ENCODE results near the gene MDP1. TPM values are rescaled to one million over a fixed set of nuclear protein-coding genes. Genes with fewer than 3 reads are reported as not detected.

The MDP1 gene
- total and polyA plus RNA-seq, 2 of the 8 experiments (the other 6 are each of a cell fraction or from before 2014, with no cell fraction given) = 17.7 to 32.2 TPM

DNA sequence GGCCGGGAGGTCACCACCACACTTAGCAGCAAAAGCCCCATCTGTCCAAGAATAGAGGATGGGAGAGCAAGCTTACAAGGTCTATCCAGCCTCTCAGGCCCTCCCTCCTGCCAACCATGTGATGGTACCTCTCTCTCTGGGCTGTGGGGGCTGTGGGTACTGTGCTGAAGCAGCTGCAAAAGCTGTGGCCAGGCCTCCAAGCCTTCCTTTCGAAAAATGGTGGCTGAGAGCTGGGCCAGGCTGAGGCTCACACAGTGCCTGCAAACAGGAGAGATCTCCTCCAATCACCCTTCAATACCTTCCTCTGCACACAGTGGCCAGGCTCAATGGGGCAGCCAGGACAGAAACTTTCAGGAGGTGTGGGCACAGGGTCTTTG is 28.3 kb downstream of the MDP1 start:
- Histone ChIP-seq H2BK5ac (ENCODE audit: low read depth, low read length) (no peak overlapping the region), H3K18ac (ENCODE audit: extremely low read depth, low read length) (no peak overlapping the region), H3K14ac (ENCODE audit: insufficient read length) (no peak overlapping the region), H3K9me3 (ENCODE audit: insufficient read depth in 2 of 2, low read depth in 1 of 2, low read length in 1 of 2) (no peaks in the 10 kb centered on the region), H3K23me2 (ENCODE audit: low read depth, low read length) (peaks cover 5% of the 10 kb centered on the region), H2AK5ac (ENCODE audit: low read depth, low read length) (no peak overlapping the region), H3K36me3 (ENCODE audit: control insufficient read depth in 2 of 4, insufficient read depth in 4 of 4, low read length in 3 of 4) (peaks cover 13 to 45% (median 38%) of the 10 kb centered on the region in 4 experiments; a peak in 7 of 8 replicates), H2AFZ (ENCODE audit: low read length) (no peak overlapping the region), H3K4me2 (ENCODE audit: insufficient read depth in 1 of 2, low read depth in 2 of 2, low read length in 2 of 2) (peak overlapping the region; percentile 70 to 85), H3K4me3 (ENCODE audit: extremely low read depth in 1 of 4, insufficient read depth in 2 of 4, low read depth in 3 of 4, low read length in 4 of 4) (peak overlapping the region; percentile 75 to 91 (median 87); a peak in 7 of 8 replicates), H4K91ac (replicated peaks; ENCODE audit: insufficient read length, low read length) (no peak overlapping the region), H3K9ac (replicated peaks in 1 of 4; ENCODE audit: extremely low read depth in 1 of 4, low read depth in 3 of 4, low read length in 3 of 4) (0 out of 7 replicates have a peak overlapping the region, but pooled peaks of 2 of the 4 experiments have one; percentile 4 to 13), H3K79me1 (ENCODE audit: low read depth, low read length) (peaks cover 12% of the 10 kb centered on the region), H3K27ac (ENCODE audit: low read depth, low read length) (no peak overlapping the region), H3K23ac (ENCODE audit: insufficient read length) (no peak overlapping the region), H2BK12ac (ENCODE audit: low read depth, low read length) (no peak overlapping the region), H4K8ac (ENCODE audit: extremely low read depth, insufficient read depth, low read length) (no peak overlapping the region), H4K20me1 (replicated peaks in 1 of 2; ENCODE audit: control insufficient read depth in 1 of 2, insufficient read depth in 2 of 2, low read length in 2 of 2) (peaks cover 0 to 16% of the 10 kb centered on the region in 2 experiments), H3K27me3 (replicated peaks in 1 of 4; ENCODE audit: control insufficient read depth in 3 of 4, extremely low read depth in 1 of 4, insufficient read depth in 3 of 4, low read length in 3 of 4) (no peaks in the 10 kb centered on the region), H3K56ac (replicated peaks; ENCODE audit: insufficient read length, low read depth, low read length) (no peak overlapping the region), H2BK120ac (replicated peaks; ENCODE audit: low read depth, low read length) (no peak overlapping the region), H2BK15ac (ENCODE audit: low read length) (no peak overlapping the region), H3K4ac (replicated peaks; ENCODE audit: insufficient read length, low read depth, low read length) (no peak overlapping the region), H2BK20ac (ENCODE audit: low read length) (no peak overlapping the region), H4K5ac (ENCODE audit: insufficient read length, low read depth, low read length) (no peak overlapping the region), H3K79me2 (ENCODE audit: control insufficient read depth in 1 of 2, insufficient read depth in 2 of 2, low read length in 2 of 2) (peaks cover 0 to 13% of the 10 kb centered on the region in 2 experiments; a peak in 2 of 4 replicates), H3K4me1 (replicated peaks in 1 of 4; ENCODE audit: control insufficient read depth in 3 of 4, insufficient read depth in 4 of 4, low read length in 3 of 4) (peaks cover 0 to 7% (median 4%) of the 10 kb centered on the region in 4 experiments; a peak in 6 of 7 replicates)
- no peak for DNase-seq (ENCODE audit: low read depth in 1 of 2, low spot score in 2 of 2)
- ChIA-PET POLR2A (ENCODE audit: partially characterized antibody) (interaction anchor here (0.6 to 9.3 kb wide), 13 partner anchors 7 to 130 kb away, joined by 3 to 158 read pairs (median 4); partner anchors contain the start of genes CHMP4A, IRF9, PCK2 and PSME2), CTCF (ENCODE audit: partially characterized antibody) (interaction anchor here (0.7 to 4.1 kb wide), 6 partner anchors 27 to 145 kb away, joined by 3 to 16 read pairs (median 4); partner anchors contain the start of genes DCAF11, IRF9 and NRL)
- no peak for FAIRE-seq
- TF ChIP-seq POU5F1 (IDR thresholded peaks at IDR 0.05; ENCODE audit: low read depth, low read length) (no peak), CHD2 (IDR thresholded peaks at IDR 0.05; ENCODE audit: low read length) (no peak), BRCA1 (IDR thresholded peaks at IDR 0.05; ENCODE audit: low read depth, low read length) (no peak), KDM4A (IDR thresholded peaks at IDR 0.05; ENCODE audit: low read depth, low read length, severe bottlenecking) (no peak), PHF8 (conservative IDR thresholded peaks at IDR 0.05; ENCODE audit: low read depth, low read length) (no peak), TEAD4 (IDR thresholded peaks at IDR 0.05; ENCODE audit: low read depth, low read length) (no peak), ZNF274 (IDR thresholded peaks at IDR 0.05; ENCODE audit: borderline replicate concordance, extremely low read depth, low read length) (no peak), POLR2AphosphoS5 (IDR thresholded peaks at IDR 0.05; ENCODE audit: low read depth, low read length) (no peak), TAF1 (IDR thresholded peaks at IDR 0.05; ENCODE audit: low read depth, low read length) (no peak), SP4 (IDR thresholded peaks at IDR 0.05; ENCODE audit: low read length) (no peak), SRF (IDR thresholded peaks at IDR 0.05; ENCODE audit: low read depth, low read length) (no peak), HDAC2 (IDR thresholded peaks at IDR 0.05; ENCODE audit: borderline replicate concordance in 1 of 2, low read depth in 2 of 2, low read length in 2 of 2) (no peak)
- TF ChIP-seq, protein P1, sequence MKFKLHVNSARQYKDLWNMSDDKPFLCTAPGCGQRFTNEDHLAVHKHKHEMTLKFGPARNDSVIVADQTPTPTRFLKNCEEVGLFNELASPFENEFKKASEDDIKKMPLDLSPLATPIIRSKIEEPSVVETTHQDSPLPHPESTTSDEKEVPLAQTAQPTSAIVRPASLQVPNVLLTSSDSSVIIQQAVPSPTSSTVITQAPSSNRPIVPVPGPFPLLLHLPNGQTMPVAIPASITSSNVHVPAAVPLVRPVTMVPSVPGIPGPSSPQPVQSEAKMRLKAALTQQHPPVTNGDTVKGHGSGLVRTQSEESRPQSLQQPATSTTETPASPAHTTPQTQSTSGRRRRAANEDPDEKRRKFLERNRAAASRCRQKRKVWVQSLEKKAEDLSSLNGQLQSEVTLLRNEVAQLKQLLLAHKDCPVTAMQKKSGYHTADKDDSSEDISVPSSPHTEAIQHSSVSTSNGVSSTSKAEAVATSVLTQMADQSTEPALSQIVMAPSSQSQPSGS (IDR thresholded peaks at IDR 0.05; ENCODE audit: low read length) = no peak
- WGBS, 2 experiments (ENCODE audit: extremely low coverage in 1 of 2, insufficient coverage in 1 of 2, insufficient read length in 1 of 2, insufficient replicate concordance in 2 of 2, low coverage in 1 of 2, low lambda C conversion rate in 2 of 2, missing lambda C conversion rate in 1 of 2) = 97% methylated on average over 2 of the region's 2 CpGs; no CpG with 5 or more reads in 1 of the 2 experiments

Measured in H1 (cell line).